Endothelial cell of umbilical vein (primary cell): Measurements from ENCODE around the gene PALB2.

ENCODE experiments used
- POLR2A ChIP-seq: IDR thresholded peaks from 2 replicates; pipeline ENCODE4 v1.6.1; 2012; ENCODE audit warnings: low read depth, mild to moderate bottlenecking, control low read depth, low read length
- POLR2AphosphoS5 ChIP-seq: IDR thresholded peaks from 2 replicates; pipeline ENCODE4 v1.6.1; 2012; ENCODE audit warnings: low read depth, mild to moderate bottlenecking, control low read depth, low read length, moderate library complexity; ENCODE audit not compliant: insufficient read depth
- TF ChIP-seq, protein P1 (sequence below), 2 donors: IDR thresholded peaks; 1 replicate in 1 of 2; 2 replicates in 1 of 2; pipeline ENCODE4 v1.5.1; 2011; ENCODE audit warnings: low read length in 2 of 2, mild to moderate bottlenecking in 2 of 2, moderate library complexity in 2 of 2, control low read depth in 1 of 2, inconsistent platforms in 1 of 2, low read depth in 1 of 2; ENCODE audit not compliant: insufficient read depth in 1 of 2; ENCODE audit errors: extremely low read depth in 1 of 2

DNA sequence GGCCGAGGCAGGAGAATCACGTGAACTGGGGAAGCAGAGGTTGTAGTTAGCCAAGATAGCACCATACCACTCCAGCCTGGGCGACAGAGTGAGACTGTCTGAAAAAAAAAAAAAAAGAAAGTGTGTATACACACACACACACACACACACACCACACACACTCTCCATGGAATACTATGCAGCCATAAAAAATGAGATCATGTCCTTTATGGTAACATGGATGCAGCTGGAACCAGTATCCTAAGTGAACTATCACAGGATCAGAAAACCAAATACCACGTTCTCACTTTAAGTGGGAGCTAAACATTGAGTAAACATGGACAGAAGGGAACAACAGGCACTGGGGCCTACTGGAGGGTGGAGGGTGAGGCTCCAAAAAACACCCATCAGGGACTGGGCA is 61.7 kb downstream of the PALB2 start:
- TF ChIP-seq POLR2A: no peak
- TF ChIP-seq, protein P1, sequence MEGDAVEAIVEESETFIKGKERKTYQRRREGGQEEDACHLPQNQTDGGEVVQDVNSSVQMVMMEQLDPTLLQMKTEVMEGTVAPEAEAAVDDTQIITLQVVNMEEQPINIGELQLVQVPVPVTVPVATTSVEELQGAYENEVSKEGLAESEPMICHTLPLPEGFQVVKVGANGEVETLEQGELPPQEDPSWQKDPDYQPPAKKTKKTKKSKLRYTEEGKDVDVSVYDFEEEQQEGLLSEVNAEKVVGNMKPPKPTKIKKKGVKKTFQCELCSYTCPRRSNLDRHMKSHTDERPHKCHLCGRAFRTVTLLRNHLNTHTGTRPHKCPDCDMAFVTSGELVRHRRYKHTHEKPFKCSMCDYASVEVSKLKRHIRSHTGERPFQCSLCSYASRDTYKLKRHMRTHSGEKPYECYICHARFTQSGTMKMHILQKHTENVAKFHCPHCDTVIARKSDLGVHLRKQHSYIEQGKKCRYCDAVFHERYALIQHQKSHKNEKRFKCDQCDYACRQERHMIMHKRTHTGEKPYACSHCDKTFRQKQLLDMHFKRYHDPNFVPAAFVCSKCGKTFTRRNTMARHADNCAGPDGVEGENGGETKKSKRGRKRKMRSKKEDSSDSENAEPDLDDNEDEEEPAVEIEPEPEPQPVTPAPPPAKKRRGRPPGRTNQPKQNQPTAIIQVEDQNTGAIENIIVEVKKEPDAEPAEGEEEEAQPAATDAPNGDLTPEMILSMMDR (IDR thresholded peaks at IDR 0.05; ENCODE audit: extremely low read depth in 1 of 2, insufficient read depth in 1 of 2, low read depth in 1 of 2, low read length in 2 of 2): no peak
- no peak for TF ChIP-seq POLR2AphosphoS5
